ENCODE results near the gene CHCHD3.

DNA sequence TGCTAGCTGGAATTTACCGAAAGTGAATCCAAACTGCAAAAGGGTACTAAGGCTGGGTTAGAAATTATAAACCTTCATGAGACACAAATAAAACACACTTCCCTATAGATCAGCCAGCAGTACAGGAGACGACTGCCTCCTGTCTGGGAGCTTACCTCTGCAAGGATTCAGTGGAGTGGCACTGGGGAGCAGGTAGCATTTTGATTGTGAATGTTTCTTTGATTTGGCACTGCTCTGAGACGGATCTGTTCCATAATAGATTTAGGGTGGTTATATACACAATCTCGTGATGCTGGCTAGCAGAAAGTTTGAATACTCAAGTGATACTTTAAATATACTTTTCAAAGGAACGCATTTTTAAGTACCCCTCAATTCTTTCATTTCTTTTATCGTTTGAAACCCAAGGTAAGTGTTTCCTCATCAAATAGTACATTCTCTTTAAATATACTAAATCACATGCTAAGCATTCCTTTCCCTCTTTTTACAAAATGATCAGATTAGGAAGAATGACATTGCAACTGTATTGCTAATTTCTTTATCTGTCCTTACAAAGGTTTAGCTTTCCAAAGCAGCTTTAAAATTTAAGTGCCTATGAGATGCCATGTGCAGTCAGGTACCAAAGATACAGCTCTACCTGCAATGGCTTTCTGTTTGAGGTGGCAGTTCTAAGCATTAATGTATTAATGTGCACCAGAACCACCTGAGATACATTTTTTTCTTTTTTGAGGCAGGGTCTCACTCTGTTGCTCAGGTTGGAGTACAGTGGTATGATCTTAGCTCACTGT is 20.6 kb upstream of the CHCHD3 start:
- TF ChIP-seq, protein P1, sequence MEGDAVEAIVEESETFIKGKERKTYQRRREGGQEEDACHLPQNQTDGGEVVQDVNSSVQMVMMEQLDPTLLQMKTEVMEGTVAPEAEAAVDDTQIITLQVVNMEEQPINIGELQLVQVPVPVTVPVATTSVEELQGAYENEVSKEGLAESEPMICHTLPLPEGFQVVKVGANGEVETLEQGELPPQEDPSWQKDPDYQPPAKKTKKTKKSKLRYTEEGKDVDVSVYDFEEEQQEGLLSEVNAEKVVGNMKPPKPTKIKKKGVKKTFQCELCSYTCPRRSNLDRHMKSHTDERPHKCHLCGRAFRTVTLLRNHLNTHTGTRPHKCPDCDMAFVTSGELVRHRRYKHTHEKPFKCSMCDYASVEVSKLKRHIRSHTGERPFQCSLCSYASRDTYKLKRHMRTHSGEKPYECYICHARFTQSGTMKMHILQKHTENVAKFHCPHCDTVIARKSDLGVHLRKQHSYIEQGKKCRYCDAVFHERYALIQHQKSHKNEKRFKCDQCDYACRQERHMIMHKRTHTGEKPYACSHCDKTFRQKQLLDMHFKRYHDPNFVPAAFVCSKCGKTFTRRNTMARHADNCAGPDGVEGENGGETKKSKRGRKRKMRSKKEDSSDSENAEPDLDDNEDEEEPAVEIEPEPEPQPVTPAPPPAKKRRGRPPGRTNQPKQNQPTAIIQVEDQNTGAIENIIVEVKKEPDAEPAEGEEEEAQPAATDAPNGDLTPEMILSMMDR (conservative IDR thresholded peaks at IDR 0.05 in 1 of 2, IDR thresholded peaks at IDR 0.05 in 1 of 2; ENCODE audit: low read depth in 1 of 2, low read length in 2 of 2), result no peak
- TF ChIP-seq EZH2 (IDR thresholded peaks at IDR 0.05; ENCODE audit: low read length, missing control alignments), result no peak
